Endometrium (tissue), 2 donors: ENCODE results near the gene ENO1.
"Not testable (repeated sequence)": the region's sequence is repeated elsewhere in the genome, so short reads cannot be mapped to it uniquely, and the experiment has no call there.

ENCODE experiments used
- FAIRE-seq: peaks from 2 replicates; lab custom pipeline; 2012; peaks lifted over from hg19 to GRCh38; lab: Jason Lieb, UNC
- donor health status: control.
- donor health status: control.

The ENO1 gene

GRCh38 chr1:8845104-8846097 is 33.1 kb downstream of the ENO1 start:
- FAIRE-seq = no peak

- FAIRE-seq = no peak
These were observed 33.9 kb downstream of the ENO1 start for GRCh38 chr1:8844501-8845006.

DNA sequence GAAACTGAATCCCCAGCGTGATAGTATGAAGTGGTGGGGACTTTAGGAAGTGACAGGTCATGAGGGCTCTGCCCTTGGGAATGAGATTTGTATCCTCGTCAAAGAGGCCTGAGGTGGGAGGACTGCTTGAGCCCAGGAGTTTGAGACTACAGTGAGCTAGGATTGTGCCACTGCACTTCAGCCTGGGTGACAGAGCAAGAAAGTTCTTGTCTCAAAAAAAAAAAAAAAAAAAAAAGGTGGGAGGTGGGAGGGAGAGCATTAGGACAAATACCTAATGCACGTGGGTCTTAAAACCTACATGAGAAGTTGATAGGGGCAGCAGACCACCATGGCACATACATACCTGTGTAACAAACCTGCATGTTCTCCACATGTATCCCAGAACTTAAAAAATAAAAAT is 37.1 kb downstream of the ENO1 start:
- FAIRE-seq = no peak

- no peak for FAIRE-seq
These were observed 38.5 kb downstream of the ENO1 start for GRCh38 chr1:8839990-8840389.

- no peak for FAIRE-seq
These were observed 42.4 kb downstream of the ENO1 start for GRCh38 chr1:8835941-8836643.

DNA sequence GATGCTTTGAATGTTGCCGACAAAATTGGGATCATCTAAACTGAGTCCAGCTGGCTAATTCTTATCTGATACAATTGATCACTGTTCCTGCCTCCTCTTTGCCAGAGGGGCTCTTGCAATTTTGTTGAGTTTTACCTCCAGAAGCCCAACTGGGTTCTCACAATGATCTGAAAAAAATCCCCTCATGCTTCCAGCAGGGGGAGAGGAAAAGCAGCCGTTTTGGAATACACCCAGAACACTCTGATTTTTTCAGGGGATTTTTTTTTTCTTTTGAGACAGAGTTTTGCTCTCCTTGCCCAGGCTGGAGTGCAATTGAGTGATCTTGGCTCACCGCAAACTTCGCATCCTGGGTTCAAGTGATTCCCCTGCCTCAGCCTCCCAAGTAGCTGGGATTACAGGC is 47.1 kb downstream of the ENO1 start:
- FAIRE-seq = no peak

DNA sequence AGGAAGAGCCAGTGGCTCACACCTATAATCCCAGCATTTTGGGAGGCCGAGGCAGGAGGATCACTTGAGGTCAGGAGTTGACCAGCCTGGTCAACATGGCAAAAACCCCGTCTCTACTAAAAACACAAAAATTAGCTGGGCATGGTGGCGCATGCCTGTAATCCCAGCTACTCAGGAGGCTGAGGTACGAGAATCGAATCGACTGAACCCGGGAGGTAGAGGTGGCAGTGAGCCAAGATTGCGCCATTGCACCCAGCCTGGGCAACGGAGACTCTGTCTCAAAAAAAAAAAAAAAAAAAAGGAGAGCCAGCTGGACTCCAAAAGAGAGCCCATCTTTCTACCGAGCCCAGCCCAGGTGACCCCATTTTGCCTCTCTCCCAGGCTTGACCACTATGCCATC is 47.8 kb downstream of the ENO1 start:
- FAIRE-seq = not testable (repeated sequence)

DNA sequence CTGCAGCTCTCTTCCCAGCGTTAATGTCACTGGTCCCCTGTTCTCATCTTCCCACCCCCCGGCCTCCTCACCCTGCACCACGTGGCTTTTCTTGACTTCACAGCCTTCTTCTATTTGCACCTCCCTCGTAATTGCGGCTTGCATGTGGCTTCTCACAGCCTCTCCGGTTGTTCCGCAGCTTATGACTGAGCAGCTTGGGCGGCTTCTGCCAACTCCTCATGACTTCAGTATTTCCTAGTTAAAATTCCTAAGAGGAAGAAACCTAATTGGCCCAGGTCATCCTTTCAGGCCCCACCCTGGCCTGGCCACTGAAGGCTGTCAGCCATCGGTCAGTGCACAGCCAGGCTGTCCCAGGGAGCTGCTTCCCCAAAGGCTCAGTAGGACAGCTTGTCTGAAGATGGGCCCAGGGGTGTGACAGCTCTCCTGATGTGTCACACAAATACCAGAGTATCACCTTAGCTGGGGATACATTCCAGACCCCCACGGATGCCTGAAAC is 52.5 kb downstream of the ENO1 start:
- no peak for FAIRE-seq

DNA sequence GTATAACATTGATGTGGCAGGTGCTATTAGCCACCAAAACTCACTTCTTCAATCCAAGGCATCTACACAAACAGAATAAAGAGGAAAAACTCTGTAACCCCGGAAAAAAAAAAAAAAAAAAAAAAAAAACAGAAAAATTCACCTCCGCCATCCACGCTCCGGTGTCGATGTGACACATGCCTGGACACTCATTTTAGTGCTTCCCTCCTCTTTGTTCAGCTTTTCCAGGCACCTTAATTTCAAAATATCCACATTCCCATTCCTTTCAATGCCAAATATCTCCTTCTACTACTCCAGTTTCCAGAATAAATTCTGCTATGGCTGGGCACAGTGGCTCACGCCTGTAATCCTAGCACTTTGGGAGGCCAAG is 55.2 kb downstream of the ENO1 start:
- FAIRE-seq = no peak

DNA sequence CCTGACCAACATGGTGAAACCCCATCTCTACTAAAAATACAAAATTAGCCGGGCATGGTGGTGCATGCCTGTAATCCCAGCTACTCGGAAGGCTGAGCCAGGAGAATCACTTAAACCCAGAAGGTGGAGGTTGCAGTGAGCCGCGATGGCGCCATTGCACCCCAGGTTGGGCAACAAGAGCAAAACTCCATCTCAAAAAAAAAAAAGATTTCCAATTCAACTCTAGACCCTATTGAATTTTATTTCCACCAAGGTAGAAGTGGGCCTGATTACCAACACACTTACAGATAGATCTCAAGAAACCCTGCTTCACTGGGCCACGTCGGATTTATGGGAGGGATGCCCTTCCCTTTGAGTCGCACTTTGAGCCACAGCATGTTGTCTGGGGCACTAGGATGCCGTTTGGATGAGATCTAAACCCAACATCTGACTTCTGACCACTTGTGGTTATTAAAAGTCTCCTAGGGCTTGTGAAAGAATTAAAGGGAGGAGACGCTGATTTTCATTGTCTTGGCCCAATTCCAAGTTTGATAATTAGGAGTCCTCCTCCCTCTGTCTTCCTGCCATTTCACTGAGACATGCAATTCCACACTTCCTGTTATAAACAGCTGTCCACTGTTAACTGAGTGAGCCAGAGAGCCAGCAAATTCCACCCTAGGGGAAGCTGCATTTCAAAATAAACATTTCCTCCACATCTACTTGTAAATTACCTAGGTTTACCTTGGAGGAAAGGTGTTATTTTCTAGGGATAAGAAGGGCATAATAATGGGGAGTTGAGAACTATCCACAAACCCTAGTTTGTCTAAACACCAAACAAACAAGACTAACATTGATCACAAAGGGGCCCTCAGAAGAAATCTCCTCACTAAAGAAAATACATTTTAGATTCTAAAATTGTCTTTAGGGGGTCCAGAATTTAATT is 55.9 kb downstream of the ENO1 start:
- peak; percentile 83 for FAIRE-seq

DNA sequence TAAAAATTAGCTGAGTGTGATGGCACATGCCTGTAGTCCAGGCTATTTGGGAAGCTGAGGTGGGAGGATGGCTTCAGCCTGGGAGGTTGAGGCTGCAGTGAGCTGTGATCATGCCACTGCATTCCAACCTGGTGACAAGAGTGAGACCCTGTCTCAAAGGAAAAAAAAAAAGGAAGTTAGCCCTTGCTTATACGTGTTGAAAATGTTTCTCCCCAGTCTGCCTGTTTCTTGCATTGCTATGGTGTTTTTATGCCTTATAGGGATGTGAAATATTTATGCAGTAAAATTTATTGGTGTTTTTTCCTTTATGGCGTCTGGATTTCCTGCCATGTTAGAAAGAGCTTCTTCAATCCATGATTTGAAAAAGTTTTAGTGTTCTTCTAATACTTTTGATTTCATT is 57.4 kb downstream of the ENO1 start:
- no peak for FAIRE-seq

DNA sequence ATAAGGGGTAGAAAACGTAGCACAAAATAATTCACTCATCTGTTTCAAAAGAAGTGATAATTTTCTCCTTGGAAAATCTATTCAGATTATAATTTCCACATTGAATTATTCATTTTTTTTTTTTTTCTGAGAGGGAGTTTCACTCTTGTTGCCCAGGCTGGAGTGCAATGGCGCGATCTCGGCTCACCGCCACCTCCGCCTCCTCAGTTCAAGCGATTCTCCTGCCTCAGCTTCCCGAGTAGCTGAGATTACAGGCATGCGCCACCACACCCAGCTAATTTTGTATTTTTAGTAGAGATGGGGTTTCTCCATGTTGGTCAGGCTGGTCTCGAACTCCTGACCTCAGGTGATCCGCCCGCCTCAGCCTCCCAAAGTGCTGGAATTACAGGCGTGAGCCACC is 59.7 kb downstream of the ENO1 start:
- not testable (repeated sequence) for FAIRE-seq

DNA sequence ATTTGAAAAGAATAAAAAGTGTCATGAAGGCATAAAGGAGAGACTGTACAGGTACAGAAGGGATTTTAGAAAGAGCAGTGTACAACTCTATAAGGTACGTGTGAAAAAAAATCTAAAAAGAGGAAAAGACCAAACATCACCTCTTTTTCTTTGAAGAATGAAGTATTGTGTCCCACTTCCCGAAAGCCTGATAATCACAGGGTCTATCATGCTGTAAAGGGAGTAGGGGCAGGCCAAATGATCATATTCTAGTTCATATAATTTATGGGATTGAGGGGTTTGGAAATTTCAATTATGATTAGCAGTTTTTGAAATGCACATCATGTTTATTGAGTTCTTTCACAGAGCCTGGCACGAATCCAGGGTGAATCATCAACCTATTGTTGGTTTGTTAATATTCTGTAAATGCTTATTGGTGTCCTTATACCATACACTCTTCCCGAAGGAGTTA is 60.1 kb downstream of the ENO1 start:
- FAIRE-seq = no peak

DNA sequence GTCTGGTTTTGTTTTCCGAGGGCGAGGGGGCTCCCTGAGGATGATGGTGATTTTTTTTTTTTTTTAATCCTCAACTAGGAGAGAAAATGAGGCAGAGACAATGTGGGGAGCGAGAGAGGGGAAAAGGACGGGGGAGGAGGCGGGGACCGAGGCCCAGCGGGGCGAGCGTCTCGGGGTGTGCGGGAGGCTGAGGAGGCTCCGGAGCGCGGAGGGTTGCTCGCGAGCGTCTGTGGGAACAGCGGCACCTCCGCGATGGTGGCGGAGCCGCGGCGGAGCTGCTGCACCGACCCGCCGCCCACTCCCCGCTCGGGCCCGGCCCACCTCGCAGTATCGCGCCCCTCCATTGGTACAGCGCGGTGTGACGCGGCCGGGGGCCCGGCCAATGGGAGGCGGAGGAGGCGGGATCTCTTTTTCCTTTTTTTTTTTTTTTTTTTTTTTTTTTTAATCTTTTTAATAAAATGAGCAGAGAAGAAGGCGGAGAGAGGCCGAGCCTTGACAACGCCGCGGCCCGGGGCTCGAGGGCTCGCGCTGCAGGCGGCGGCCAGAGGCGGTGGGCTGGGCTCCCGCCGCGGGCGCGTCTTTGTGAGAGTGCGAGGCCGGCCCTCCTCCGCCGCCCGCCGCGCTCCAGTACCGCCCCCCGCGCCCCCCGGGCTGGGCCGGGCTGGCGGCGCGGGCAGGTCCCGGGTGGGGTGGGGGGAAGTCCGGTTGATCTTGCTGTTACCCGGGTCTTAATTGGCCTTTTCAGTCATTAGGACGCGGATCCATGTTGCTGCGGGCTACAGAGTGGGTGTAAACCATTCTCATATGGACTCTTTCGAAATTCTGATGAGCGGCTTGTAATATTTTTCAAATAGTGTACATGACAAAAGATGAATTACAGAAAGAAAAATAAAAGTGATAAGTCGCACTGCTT is 60.8 kb downstream of the ENO1 start, which contains the start of gene RERE:
Gene RERE (minus strand): TSS at position 229 of the 913 bp plus-strand sequence.
- FAIRE-seq = no peak

DNA sequence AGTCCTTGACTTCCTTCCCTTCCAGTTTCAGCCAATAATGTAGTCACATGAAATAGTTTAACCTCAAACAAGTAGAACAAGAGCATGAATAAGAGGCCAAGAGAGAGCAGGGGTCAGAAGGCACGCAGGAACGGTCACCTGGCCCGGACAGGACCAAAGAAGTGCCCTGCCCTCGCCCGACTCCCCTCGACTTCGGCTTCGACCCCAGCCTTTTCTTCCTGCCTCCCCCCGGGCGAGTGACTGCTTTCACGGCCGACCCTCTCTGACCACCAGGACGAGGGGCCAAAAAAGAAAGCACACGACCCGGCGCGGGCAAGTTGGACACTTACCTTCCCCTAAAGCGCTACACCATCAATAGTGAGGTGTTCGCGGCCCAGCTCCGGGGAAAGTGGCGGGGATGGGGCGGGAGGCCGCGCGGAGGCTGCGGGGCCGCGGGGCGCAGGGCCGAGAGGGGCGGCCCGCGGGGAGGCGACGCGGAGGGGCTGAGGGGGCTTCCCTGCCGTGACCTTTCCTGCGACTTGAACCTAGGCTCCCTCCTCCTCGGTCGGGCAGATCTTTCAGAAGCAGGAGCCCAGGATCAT is 61.6 kb downstream of the ENO1 start:
- no peak for FAIRE-seq

DNA sequence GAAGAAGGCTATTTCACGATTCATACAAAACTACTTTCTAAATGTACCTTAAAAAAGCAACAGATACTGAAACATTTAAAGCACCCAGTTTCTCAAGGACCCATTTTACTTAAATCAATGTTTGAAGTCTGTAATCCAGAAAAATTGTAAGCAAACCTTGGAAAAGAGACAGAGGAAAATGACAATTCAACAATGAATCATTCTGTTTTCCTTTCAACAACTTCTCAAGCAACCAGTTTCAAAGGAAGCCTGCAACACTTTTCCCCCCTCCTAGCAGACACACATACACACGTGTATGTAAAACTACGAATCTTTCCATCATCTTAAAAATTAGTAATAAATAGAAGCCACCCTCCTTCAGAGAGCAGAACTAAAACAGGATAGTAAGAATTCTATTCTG is 62.2 kb downstream of the ENO1 start:
- no peak for FAIRE-seq

- FAIRE-seq = no peak
These were observed 62.8 kb downstream of the ENO1 start for GRCh38 chr1:8815582-8816151.

DNA sequence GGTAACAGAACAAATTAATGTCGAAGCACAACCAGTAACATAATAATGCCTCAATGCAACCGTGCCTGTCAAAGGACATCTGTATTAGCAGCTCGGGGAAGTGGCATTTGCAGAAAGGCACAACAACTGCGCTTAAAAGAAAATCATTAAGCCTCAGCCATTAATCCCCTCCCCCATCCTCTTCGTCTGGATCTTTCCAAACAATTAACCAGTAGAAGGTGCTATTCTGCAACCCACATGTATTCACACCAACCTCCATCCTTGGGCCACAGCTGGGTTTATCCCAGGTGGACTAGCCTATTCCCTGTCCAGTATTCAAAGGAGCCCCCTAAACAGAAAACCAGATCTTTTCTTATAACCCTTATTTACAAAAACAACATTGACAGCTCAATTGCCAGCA is 63.6 kb downstream of the ENO1 start:
- no peak for FAIRE-seq

DNA sequence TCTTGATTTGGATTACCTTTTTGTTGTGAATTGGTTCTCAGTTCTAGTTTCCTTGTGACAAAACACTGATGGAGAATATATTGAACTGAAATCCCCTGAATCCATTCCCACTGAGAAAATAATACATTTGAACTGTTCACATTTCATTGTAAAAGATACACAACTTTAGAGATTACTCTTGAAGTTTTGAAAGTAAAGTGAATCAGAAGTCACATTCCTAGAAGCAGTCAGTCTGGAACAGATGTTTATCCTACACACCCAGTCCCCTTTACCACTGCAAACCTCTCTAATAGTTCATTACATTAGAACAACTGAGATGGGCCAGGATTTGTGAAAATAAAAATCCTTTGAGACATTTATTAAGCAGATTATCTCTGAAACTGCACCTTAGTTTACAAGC is 64.5 kb downstream of the ENO1 start:
- no peak for FAIRE-seq
